BLaER1 treated with 17β-estradiol and CSF1 and Interleukin-3, amounts not matched to agents 10 nM and 100 nM (cell line): ENCODE measurements around the gene PLEKHA4.
A peak's percentile ranks its signal among the peaks of the same experiment; 100 is the strongest.

Experiments
- H3K27ac ChIP-seq, 11 experiments: shearing (Covaris generic); formaldehyde crosslinking; 2 replicates each; pipeline ENCODE4 v1.8.1; 2022
- H3K27me3 ChIP-seq, 11 experiments: shearing (Covaris generic); formaldehyde crosslinking; 2 replicates each; pipeline ENCODE4 v1.8.1; 2022
- H3K36me3 ChIP-seq, 11 experiments: shearing (Covaris generic); formaldehyde crosslinking; 2 replicates each; pipeline ENCODE4 v1.8.1; 2022
- H3K4me1 ChIP-seq, 10 experiments: shearing (Covaris generic); formaldehyde crosslinking; 2 replicates each; pipeline ENCODE4 v1.8.1; 2022
- H3K4me2 ChIP-seq, 11 experiments: shearing (Covaris generic); formaldehyde crosslinking; 2 replicates each; pipeline ENCODE4 v1.8.1; 2022
- H3K4me3 ChIP-seq, 10 experiments: shearing (Covaris generic); formaldehyde crosslinking; 2 replicates each; pipeline ENCODE4 v1.8.1; 2022
- H3K9ac ChIP-seq, 11 experiments: shearing (Covaris generic); formaldehyde crosslinking; 2 replicates each; pipeline ENCODE4 v1.8.1; 2022
- H3K9me3 ChIP-seq, 11 experiments: shearing (Covaris generic); formaldehyde crosslinking; replicated peaks in 1 of 11; 2 replicates each; pipeline ENCODE4 v1.8.1; 2022
- H4K20me1 ChIP-seq, 11 experiments: shearing (Covaris generic); formaldehyde crosslinking; 2 replicates each; pipeline ENCODE4 v1.8.1; 2022
- Cebpa-rat ChIP-seq, 11 experiments: shearing (Covaris generic); IDR thresholded peaks; 2 replicates each; pipeline ENCODE4 v1.8.1; 2022

The PLEKHA4 gene

GRCh38 chr19:48806818-48807589 lies 61.4 kb downstream of the PLEKHA4 start:
- peaks cover 0 to 24% (median 5%) of the 10 kb centered on the region in 11 experiments; a peak in 8 of 22 replicates for H3K36me3 ChIP-seq
- H3K4me2 ChIP-seq = no peak overlapping the region
- peaks cover 24 to 43% (median 37%) of the 10 kb centered on the region in 10 experiments for H3K4me1 ChIP-seq
- no peaks in the 10 kb centered on the region for H3K9me3 ChIP-seq
- no peak overlapping the region for H3K4me3 ChIP-seq
- H3K27ac ChIP-seq = peak overlapping the region in 2 of 11 experiments; percentile 21 to 25; a peak in 2 of 22 replicates
- TF ChIP-seq Cebpa-rat (IDR thresholded peaks at IDR 0.05) = no peak
- no peaks in the 10 kb centered on the region for H3K27me3 ChIP-seq
- peaks cover 0 to 8% (median 0%) of the 10 kb centered on the region in 11 experiments; a peak in 6 of 22 replicates for H4K20me1 ChIP-seq
- H3K9ac ChIP-seq = peak overlapping the region in 3 of 11 experiments; percentile 3 to 29 (median 9); a peak in 2 of 22 replicates

- TF ChIP-seq Cebpa-rat (IDR thresholded peaks at IDR 0.05) = no peak
- Histone ChIP-seq H3K4me3 (no peak overlapping the region), H3K27me3 (no peaks in the 10 kb centered on the region), H3K9ac (no peak overlapping the region; a peak in 1 of 22 replicates), H3K4me2 (no peak overlapping the region), H3K27ac (no peak overlapping the region), H4K20me1 (peaks cover 0 to 8% (median 0%) of the 10 kb centered on the region in 11 experiments; a peak in 6 of 22 replicates), H3K4me1 (peaks cover 19 to 38% (median 32%) of the 10 kb centered on the region in 10 experiments), H3K9me3 (no peaks in the 10 kb centered on the region), H3K36me3 (peaks cover 0 to 24% (median 5%) of the 10 kb centered on the region in 11 experiments; a peak in 8 of 22 replicates)
These were observed 61.9 kb downstream of the PLEKHA4 start for GRCh38 chr19:48806518-48806817.

DNA sequence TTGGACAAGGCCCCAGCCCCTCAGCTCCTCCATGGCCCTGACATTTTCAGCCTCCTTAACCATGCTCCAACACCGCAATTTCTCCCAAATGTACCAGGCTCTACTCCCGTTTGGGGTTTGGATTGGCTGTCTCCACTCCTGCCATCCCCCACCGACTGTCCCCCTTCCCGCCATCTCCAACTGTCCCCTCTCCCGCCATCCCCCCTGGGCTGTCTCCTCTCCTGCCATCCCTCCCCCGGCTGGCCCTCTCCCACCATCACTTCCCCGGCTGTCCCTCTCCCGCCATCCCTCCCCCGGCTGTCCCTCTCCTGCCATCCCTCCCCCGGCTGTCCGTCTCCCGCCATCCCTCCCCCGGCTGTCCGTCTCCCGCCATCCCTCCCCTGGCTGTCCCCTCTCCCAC lies 63.0 kb downstream of the PLEKHA4 start:
- Histone ChIP-seq H3K4me2 (no peak overlapping the region), H3K4me3 (no peak overlapping the region), H3K4me1 (peaks cover 17 to 38% (median 30%) of the 10 kb centered on the region in 10 experiments), H3K27ac (0 out of 22 replicates have a peak overlapping the region, but pooled peaks of 2 of the 11 experiments have one; percentile 1 to 18), H3K36me3 (peaks cover 0 to 24% (median 5%) of the 10 kb centered on the region in 11 experiments; a peak in 8 of 22 replicates), H3K9ac (peak overlapping the region in 4 of 11 experiments; percentile 16 to 38 (median 18); a peak in 1 of 22 replicates), H3K9me3 (no peaks in the 10 kb centered on the region), H3K27me3 (no peaks in the 10 kb centered on the region), H4K20me1 (peaks cover 0 to 8% (median 0%) of the 10 kb centered on the region in 11 experiments; a peak in 6 of 22 replicates)
- TF ChIP-seq Cebpa-rat (IDR thresholded peaks at IDR 0.05) = no peak

- Histone ChIP-seq H3K4me1 (peaks cover 15 to 38% (median 29%) of the 10 kb centered on the region in 10 experiments), H3K36me3 (peaks cover 0 to 24% (median 5%) of the 10 kb centered on the region in 11 experiments; a peak in 8 of 22 replicates), H3K9me3 (no peaks in the 10 kb centered on the region), H3K9ac (peak overlapping the region in 4 of 11 experiments; percentile 16 to 20 (median 18); a peak in 2 of 22 replicates), H3K4me2 (no peak overlapping the region), H3K27me3 (no peaks in the 10 kb centered on the region), H4K20me1 (peaks cover 0 to 8% (median 0%) of the 10 kb centered on the region in 11 experiments; a peak in 5 of 22 replicates), H3K4me3 (no peak overlapping the region), H3K27ac (0 out of 22 replicates have a peak overlapping the region, but pooled peaks of 1 of the 11 experiments have one; percentile 18)
- no peak for TF ChIP-seq Cebpa-rat (IDR thresholded peaks at IDR 0.05)
These were observed 63.9 kb downstream of the PLEKHA4 start for GRCh38 chr19:48804496-48804895.

- TF ChIP-seq Cebpa-rat (IDR thresholded peaks at IDR 0.05) = no peak
- Histone ChIP-seq H3K4me3 (no peak overlapping the region), H4K20me1 (peaks cover 0 to 8% (median 0%) of the 10 kb centered on the region in 11 experiments; a peak in 4 of 22 replicates), H3K27me3 (no peaks in the 10 kb centered on the region), H3K9me3 (no peaks in the 10 kb centered on the region), H3K9ac (no peak overlapping the region), H3K36me3 (peaks cover 0 to 24% (median 4%) of the 10 kb centered on the region in 11 experiments; a peak in 7 of 22 replicates), H3K27ac (no peak overlapping the region), H3K4me2 (no peak overlapping the region), H3K4me1 (peaks cover 17 to 43% (median 33%) of the 10 kb centered on the region in 10 experiments)
These were observed 65.8 kb downstream of the PLEKHA4 start for GRCh38 chr19:48802623-48803022.

DNA sequence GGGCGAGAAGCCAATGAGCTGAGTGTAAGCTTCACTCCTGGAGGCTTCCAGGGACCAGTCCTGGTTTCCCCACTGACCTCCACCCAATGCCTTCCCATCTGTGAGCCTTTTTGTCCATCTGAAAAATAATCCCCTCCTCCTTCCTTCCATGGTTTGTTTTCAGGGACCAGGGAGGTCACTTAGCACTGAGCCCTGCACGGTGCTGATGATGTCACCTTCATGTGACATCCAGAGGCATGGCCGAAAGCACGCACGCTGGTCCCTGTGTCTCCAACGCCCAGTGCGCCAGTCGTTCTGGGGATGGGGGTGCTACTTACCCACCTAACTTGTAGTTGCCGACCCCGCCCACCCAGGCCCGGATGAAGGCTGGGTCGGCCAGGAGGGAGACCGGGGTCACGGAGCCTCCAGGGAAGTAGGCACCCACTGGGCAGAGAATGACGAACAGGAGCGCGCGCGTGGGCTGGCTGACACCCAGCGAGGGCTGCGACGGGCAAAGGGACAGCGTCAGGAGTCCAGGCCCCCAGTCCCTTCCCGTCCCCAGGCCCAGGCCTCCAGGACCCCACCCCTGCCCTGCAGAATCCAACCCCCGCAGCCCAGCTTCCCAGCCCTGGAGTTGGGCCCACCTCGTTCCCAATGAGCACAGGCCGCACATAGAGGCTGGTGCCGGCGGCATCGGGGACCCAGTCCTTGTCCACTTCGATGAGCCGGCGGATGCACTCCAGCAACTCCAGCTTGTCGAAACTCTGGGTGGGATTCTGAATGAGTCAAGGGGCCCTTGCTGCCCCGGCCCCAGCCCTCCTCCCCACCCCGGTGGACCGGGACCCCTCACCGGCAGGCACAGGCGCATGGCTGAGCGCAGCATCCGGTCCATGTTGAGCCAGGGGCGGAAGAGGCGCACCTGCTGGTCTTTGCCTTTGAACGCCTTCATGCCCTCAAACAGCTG lies 68.8 kb downstream of the PLEKHA4 start:
- no peaks in the 10 kb centered on the region for H3K27me3 ChIP-seq
- peak overlapping the region; percentile 39 to 81 (median 71); a peak in 20 of 22 replicates for H3K9ac ChIP-seq
- peaks cover 27 to 59% (median 56%) of the 10 kb centered on the region in 10 experiments for H3K4me1 ChIP-seq
- TF ChIP-seq Cebpa-rat (IDR thresholded peaks at IDR 0.05) = no peak
- H3K4me3 ChIP-seq = peak overlapping the region in 7 of 10 experiments; percentile 18 to 37 (median 25); a peak in 7 of 20 replicates
- no peaks in the 10 kb centered on the region for H3K9me3 ChIP-seq
- H3K36me3 ChIP-seq = peaks cover 0 to 13% (median 0%) of the 10 kb centered on the region in 11 experiments; a peak in 3 of 22 replicates
- peaks cover 0 to 2% (median 0%) of the 10 kb centered on the region in 11 experiments; a peak in 2 of 22 replicates for H4K20me1 ChIP-seq
- H3K27ac ChIP-seq = peak overlapping the region in 10 of 11 experiments; percentile 57 to 86 (median 78); a peak in 19 of 22 replicates
- H3K4me2 ChIP-seq = peak overlapping the region; percentile 65 to 96 (median 90)

GRCh38 chr19:48798937-48799336 lies 69.5 kb downstream of the PLEKHA4 start:
- TF ChIP-seq Cebpa-rat (IDR thresholded peaks at IDR 0.05) = no peak
- Histone ChIP-seq H3K4me2 (peak overlapping the region; percentile 65 to 96 (median 90)), H4K20me1 (no peaks in the 10 kb centered on the region; a peak in 1 of 22 replicates), H3K27ac (peak overlapping the region in 10 of 11 experiments; percentile 57 to 86 (median 78); a peak in 19 of 22 replicates), H3K9ac (peak overlapping the region; percentile 39 to 81 (median 71); a peak in 20 of 22 replicates), H3K9me3 (no peaks in the 10 kb centered on the region), H3K36me3 (peaks cover 0 to 11% (median 0%) of the 10 kb centered on the region in 11 experiments; a peak in 2 of 22 replicates), H3K4me1 (peaks cover 30 to 60% (median 57%) of the 10 kb centered on the region in 10 experiments), H3K4me3 (peak overlapping the region in 7 of 10 experiments; percentile 18 to 37 (median 25); a peak in 8 of 20 replicates), H3K27me3 (no peaks in the 10 kb centered on the region)

DNA sequence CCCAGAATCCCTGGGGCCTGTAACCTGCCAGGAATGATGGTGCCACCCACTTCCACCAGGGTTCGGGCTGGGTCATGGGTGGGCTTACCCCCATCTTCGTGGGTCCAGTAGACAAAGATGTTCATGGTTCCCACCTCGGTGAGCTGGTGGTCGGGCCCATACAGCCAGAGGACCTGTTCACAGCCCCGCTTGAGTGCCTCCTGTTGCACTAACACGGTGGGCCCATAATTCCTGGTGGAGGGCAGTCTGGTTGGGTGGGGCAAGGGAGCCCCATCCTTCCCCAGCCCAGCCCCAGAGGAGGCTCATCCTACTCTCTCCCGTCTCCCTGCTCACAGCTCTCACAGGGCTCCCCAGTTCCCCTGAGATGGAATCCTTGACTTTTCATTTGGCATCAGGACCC lies 71.3 kb downstream of the PLEKHA4 start:
- Histone ChIP-seq H3K4me1 (peaks cover 30 to 60% (median 57%) of the 10 kb centered on the region in 10 experiments), H3K36me3 (no peaks in the 10 kb centered on the region)
- no peak for TF ChIP-seq Cebpa-rat (IDR thresholded peaks at IDR 0.05)

More for the DNA sequence above, 71.3 kb downstream of the PLEKHA4 start:
- no peaks in the 10 kb centered on the region for H3K27me3 ChIP-seq
- peak overlapping the region in 4 of 11 experiments; percentile 14 to 80 (median 48); a peak in 3 of 22 replicates for H3K9ac ChIP-seq
- no peaks in the 10 kb centered on the region for H3K9me3 ChIP-seq
- H3K27ac ChIP-seq = peak overlapping the region in 5 of 11 experiments; percentile 78 to 86 (median 84); a peak in 8 of 22 replicates
- peak overlapping the region in 8 of 11 experiments; percentile 77 to 96 (median 90); a peak in 15 of 22 replicates for H3K4me2 ChIP-seq
- H4K20me1 ChIP-seq = no peaks in the 10 kb centered on the region; a peak in 1 of 22 replicates
- no peak overlapping the region for H3K4me3 ChIP-seq
